Measurements from ENCODE around the gene ELAVL2.

The ELAVL2 gene

GRCh38 chr9:23826120-23826629, at the start of gene ELAVL2:
ELAVL2 (minus strand) TSS chr9:23826240; CDS start chr9:23762234, 64,006 bp downstream.
- peak within 1 kb of the TSS; percentile 44 for H3K4me3 ChIP-seq (ENCODE audit: control insufficient read depth, low read depth, low read length)
- peak; percentile 89 for DNase-seq (ENCODE audit: low read depth)
- TF ChIP-seq CTCF (conservative IDR thresholded peaks at IDR 0.05; ENCODE audit: control insufficient read depth, insufficient read depth, low read depth, low read length): no peak

- no peak overlapping the region for H3K4me3 ChIP-seq (ENCODE audit: control insufficient read depth, low read depth, low read length)
- no peak for TF ChIP-seq CTCF (conservative IDR thresholded peaks at IDR 0.05; ENCODE audit: control insufficient read depth, insufficient read depth, low read depth, low read length)
- DNase-seq (ENCODE audit: low read depth): no peak
Measured at GRCh38 chr9:23858234-23858633, 32.2 kb upstream of the ELAVL2 start.

- DNase-seq (ENCODE audit: low read depth): no peak
- no peak for TF ChIP-seq CTCF (conservative IDR thresholded peaks at IDR 0.05; ENCODE audit: control insufficient read depth, insufficient read depth, low read depth, low read length)
- H3K4me3 ChIP-seq (ENCODE audit: control insufficient read depth, low read depth, low read length): no peak overlapping the region
Measured at GRCh38 chr9:23855873-23856604, 30.0 kb upstream of the ELAVL2 start.

GRCh38 chr9:23850690-23851629, 24.9 kb upstream of the ELAVL2 start:
- TF ChIP-seq CTCF (conservative IDR thresholded peaks at IDR 0.05; ENCODE audit: control insufficient read depth, insufficient read depth, low read depth, low read length): no peak
- peak; percentile 1 for DNase-seq (ENCODE audit: low read depth)
- H3K4me3 ChIP-seq (ENCODE audit: control insufficient read depth, low read depth, low read length): no peak overlapping the region

GRCh38 chr9:23850242-23850689, 24.2 kb upstream of the ELAVL2 start:
- H3K4me3 ChIP-seq (ENCODE audit: control insufficient read depth, low read depth, low read length): no peak overlapping the region
- DNase-seq (ENCODE audit: low read depth): no peak
- TF ChIP-seq CTCF (conservative IDR thresholded peaks at IDR 0.05; ENCODE audit: control insufficient read depth, insufficient read depth, low read depth, low read length): no peak

- TF ChIP-seq CTCF (conservative IDR thresholded peaks at IDR 0.05; ENCODE audit: control insufficient read depth, insufficient read depth, low read depth, low read length): no peak
- H3K4me3 ChIP-seq (ENCODE audit: control insufficient read depth, low read depth, low read length): no peak overlapping the region
- DNase-seq (ENCODE audit: low read depth): no peak
Measured at GRCh38 chr9:23849379-23850035, 23.5 kb upstream of the ELAVL2 start.
